SK-N-DZ (cell line): ENCODE measurements around the gene MST1.

Experiments used
- DNase-seq: peaks from one replicate; pipeline ENCODE4 v3.0.0-alpha.2; 2015; ENCODE audit warnings: low spot score

MST1 gene

DNA sequence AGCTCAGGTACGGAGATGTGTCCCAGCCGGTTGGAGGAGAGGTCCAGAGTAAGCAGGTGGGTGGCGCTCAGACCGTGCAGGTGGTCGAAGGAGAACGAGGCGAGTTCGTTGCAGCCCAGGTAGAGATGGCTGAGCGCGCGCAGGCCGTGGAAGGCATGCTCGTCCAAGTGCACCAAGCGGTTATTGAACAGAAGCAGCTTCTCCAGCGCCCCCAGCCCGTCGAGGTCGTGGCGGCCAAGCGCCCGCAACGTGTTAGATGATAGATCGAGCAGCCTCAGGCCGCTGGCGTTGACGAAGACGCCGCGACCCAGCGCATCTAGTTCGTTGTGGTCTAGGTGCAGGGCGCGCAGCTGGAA lies 29.6 kb upstream of the MST1 start:
- DNase-seq: no peak

DNA sequence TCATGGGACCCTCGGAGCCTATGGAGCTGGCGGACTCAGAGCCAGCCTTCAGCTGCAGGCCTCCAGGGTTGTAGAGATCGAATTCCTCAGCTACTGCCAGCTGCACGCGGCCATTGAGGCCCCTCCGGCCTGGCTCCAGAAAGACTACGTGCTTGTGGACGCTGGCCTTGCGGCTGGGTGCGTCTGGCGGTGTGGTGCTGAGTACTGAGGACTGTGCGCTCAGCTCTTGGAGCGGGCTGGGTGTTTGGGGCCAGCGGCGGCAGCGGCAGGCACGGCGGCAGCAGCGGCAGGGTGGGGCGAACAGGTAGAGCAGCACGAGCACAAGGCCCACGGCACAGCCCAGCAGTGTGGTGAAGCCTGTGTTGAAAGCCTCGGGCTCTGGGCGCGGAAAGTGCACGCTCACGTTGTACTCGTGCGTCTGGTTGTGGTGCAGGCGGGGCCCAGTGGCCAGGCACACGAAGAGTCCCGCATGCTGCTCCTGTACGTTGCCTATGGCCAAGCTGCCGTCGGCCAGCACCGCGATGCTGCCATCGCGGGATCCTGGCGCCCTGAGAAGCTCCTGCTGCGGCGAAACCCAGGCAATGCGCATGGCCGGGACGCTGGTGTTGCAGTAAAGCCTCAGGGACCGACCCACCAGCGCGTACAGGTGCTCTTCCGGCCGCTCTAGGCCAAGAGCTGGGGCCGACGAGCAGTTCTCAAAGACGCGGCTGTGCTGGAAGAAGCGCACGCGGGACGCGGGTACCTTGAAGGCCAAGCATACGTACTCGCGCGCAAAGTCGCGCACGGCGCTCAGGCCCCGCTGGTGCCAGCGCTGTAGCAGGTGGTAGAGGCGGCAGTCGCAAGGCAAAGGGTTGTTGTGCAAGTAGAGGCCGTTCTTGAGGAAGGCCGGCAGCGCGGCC lies 28.9 kb upstream of the MST1 start:
- no peak for DNase-seq

DNA sequence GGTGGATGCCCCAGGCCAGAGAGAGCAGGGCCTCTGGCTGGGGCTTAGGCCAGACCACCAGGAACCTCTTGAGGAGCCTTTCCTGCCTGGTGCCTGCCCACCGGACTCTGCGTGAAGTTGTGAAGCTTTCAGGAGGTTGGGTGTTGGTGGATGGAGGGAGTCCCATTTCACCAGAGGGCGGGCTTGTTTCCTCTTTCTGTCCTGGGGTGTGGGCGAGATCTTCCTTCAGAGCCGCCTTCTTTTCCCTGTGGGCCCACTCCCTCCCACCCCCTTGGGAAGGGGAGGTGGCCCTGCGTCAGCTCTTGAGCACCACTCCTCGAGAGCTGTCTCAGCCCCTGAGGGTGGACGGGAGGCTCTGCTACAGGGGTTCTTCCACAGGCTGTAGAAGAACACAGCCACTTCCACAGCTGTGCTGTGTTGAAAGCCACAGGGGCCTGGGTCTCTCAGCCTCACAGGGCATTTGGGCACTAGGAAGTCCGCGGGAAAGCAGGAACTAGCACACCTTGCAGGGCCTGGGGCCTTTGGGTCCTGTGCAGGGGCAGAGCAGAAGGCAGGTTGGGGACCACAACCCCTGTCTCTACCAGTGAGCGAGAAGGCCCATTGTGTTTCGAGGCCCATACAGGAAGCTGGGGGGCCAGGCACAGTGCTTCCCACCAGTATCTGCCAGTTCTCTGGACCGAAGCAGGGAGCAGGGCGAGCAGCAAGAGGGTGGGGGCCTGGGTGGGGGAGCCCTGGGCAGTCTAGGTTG lies 28.1 kb upstream of the MST1 start:
- DNase-seq: no peak

DNA sequence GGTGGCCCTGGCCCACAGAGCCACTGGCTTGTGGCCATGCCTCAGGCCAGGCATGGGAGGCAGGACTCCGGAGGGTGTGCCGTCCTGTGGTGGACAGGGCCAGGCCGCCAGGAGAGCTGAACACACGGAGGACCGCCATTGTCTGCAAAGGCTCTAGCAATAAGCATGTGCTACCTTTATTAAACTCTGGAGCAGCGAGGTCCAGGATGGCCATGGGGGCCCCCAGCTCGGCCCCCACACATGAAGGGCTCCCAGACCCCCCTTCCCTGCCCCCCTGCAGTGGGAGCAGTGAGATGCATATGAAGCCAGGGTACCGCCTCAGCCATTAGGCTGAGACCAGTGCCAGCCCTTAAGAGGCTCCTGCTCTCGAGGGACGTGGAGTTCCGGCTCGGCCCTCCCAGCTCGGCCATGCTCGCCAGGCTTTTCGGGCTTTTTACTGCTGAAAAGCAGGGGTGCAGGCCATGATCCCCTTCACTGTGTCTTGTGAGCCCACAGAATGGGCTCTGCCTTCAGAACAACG lies 27.5 kb upstream of the MST1 start:
- DNase-seq: no peak

GRCh38 chr3:49716169-49716568 lies 26.9 kb upstream of the MST1 start:
- DNase-seq: no peak

DNA sequence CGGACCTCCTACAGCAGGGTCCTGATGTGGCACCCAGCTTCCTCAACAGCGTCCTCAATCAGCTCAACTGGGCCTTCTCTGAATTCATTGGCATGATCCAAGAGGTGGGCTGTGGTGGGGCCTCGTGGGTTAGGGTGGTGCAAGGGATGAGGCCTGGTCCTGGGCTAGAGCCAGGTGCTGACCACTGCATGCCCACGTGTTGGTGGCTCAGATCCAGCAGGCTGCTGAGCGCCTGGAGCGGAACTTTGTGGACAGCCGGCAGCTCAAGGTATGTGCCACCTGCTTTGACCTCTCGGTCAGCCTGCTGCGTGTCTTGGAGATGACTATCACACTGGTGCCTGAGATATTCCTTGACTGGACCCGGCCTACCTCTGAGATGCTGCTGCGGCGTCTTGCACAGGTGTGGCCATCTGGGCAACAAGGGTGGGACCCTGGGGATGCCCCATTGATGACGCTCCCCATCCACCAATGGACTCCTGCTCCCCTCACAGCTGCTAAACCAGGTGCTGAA lies 26.4 kb upstream of the MST1 start:
- no peak for DNase-seq

DNA sequence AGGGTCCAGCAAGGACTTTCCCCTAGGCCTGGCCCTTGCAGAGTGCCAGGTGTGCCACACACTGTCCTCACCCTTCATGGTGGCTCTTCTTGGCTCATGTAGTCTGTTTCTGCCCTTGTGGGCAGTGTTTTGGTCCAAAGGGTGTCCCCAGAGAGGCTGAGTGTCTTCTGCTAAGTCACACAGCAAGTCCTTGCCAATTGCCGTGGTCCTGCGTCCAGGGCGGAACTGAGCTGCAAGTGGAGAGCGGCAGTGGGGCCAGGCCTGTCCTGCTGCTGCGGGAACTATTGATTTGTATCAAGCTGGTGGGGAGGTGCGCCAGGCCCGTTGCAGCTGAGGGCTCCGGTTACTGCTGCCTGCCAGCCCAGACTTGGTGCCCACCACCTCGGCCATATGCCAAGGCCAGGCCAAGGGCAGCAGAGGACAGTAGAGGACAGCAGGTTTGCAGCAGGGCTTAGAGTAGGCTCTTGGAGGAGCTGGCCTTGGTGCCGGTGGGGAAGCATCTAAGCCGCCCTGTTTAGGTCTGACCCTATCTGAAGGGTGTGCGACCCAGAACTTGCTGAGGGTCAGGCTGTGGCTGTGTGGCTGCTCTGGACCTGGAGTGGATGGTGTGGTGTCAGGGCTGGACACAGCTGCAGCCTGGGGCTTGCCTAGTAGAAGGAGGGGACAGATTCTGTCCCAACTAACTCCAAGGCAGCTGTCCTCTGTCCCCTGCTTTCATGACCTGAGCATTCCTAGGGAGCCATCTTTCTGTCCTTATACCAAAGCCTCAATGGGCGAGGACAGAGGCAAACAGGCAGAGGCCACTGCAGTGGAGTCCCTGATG lies 25.7 kb upstream of the MST1 start:
- DNase-seq: no peak

DNA sequence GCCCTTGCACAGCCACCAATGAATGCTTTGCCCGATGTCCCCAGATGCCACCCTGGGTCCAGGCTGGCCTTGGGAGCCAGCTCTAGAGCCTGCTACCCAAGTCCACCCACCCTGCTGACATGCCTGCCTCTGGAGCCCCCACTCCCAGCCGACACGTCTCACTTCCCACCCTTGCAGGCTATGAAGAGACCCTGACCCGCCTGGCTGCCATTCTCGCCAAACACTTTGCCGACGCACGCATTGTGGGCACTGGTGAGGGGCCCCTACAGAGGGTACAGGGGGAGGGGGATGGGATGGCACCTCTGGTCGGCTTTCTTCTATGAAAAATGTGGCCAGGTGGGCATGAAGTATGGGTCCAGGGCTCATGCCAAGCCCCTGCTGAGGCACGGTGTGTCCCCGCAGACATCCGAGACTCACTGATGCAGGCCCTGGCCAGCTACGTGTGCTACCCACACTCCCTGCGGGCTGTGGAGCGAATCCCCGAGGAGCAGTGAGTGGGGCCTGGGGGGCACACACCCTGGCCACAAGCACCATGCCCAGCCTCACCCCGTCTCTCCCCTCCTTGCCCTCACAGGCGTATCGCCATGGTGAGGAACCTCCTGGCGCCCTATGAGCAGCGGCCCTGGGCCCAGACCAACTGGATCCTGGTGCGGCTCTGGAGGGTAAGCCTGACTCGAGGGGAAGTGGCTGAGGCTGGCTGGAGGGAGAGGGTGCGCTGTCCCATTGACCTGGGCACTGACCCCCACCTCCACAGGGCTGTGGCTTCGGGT lies 24.2 kb upstream of the MST1 start:
- no peak for DNase-seq

- DNase-seq: no peak
These were observed 23.5 kb upstream of the MST1 start for GRCh38 chr3:49712631-49713317.

DNA sequence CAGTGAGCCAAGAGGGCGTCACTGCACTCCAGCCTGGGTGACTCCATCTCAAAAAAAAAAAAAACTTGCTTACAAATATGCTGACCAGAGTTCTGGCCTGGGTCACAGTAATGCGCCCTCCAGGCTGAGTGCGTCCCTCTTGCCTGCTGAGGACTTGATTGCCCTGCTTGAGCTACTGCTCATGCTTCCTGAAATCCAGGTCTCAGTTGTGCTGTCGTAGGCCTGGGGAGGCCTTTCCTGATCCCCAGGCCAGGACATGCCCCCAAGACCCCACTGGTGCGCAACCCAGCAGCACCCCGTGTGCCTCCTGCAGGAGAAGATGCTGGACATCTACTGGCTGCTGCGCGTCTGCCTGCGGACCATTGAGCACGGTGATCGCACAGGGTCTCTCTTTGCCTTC lies 22.9 kb upstream of the MST1 start:
- DNase-seq: no peak

GRCh38 chr3:49711489-49711888 lies 22.2 kb upstream of the MST1 start:
- no peak for DNase-seq

- DNase-seq: no peak
These were observed 20.6 kb upstream of the MST1 start for GRCh38 chr3:49709852-49710251.

- DNase-seq: no peak
These were observed 17.8 kb upstream of the MST1 start for GRCh38 chr3:49707113-49707480.

DNA sequence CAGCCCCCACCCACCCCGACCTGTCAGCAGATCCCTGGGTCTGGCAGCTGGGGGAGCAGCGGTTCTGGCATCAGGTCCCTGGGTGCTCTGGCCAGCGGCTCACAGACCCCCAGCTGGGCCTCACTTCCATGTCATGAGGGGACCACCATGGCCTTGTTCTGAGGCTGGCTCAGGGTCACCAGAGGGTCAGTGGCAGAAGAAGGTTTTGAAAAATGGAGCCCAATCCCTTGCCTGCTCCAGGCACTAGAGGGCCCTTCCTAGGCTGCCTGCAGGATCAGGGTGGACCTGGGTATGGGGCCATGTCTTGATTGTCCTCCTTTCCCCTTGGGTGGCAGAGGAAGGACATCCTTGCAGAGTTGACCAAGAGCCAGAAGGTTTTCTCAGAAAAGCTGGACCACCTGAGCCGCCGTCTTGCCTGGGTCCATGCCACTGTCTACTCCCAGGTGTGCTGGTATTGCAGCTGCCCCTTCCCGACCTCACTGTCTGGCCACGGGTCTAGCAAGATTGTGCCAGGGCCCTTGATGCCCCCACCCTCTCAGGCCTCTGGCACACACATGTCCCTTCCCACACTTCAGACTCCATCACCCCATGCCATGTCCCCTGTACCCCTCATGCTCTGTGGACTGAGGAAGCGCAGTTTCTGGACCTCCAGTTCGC lies 17.3 kb upstream of the MST1 start:
- no peak for DNase-seq

GRCh38 chr3:49705390-49705960 lies 16.2 kb upstream of the MST1 start:
- no peak for DNase-seq

- DNase-seq: no peak
These were observed 15.4 kb upstream of the MST1 start for GRCh38 chr3:49704629-49705028.

DNA sequence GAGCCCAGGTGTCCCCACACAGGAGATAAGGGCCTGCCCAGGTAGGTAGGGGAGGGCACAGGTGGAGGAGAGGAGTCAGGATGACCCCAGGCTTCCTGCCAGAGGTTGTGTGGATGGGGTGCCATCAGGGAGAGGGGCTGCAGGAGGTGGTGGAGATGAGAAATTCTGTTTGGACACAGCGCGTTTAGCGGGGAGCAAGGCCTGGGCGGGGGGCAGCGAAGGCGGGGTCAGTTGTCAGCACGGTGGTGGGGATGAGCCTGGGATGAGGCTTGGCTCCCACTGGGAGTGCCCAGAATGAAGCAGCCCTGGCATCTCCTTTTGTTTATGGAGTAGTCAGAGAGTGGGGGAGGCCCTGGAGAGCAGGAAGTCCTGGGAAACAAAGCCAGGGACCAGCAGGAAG lies 14.7 kb upstream of the MST1 start:
- DNase-seq: no peak

GRCh38 chr3:49703443-49703927 lies 14.2 kb upstream of the MST1 start:
- DNase-seq: peak; percentile 61

DNA sequence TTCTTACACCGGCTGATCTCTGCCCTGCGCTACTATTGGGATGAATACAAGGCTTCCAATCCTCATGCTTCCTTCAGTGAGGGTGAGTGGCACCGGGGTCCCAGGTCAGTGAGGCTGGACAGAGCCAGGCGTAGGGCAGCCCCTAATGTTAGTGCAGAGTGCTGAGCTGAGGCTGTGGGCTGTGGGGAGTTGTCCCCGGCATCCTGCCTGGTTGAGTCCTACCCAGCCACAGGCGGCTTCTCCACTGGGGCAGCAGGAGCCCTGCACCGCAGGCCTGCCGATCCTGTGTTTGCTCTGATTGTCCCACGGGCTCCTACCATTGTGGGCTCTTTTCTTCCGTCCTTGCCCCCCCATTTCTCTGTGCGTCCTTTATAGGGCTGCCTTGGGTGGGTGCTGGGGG lies 13.4 kb upstream of the MST1 start:
- no peak for DNase-seq
